PC-9 (cell line): ENCODE data around the gene ADGRL1. TPM values are rescaled to one million over a fixed set of nuclear protein-coding genes. Genes with fewer than 3 reads are reported as not detected.

Source experiments
- BruUV-seq: library from RNA; stranded (reverse); fragments of 400-500 nt; replicated peaks from 2 replicates; lab custom pipeline; 2021; lab: Mats Ljungman, UMichigan
- CTCF ChIA-PET: fragments of 300-600 bp; sonication (Branson Sonifier 250); formaldehyde crosslinking; loops from one replicate; lab custom pipeline; 2022; ENCODE audit warnings: antibody characterized with exemption; lab: Charles Lee
- POLR2A ChIA-PET: fragments of 300-600 bp; sonication (Branson Sonifier 250); formaldehyde crosslinking; loops from one replicate; lab custom pipeline; 2022; ENCODE audit warnings: antibody characterized with exemption; ENCODE audit not compliant: unreplicated experiment; lab: Charles Lee
- DNase-seq, 2 experiments: peaks; one replicate each; pipeline versions ENCODE4 v3.0.0 to v3.0.0-alpha.2; 2015 to 2022; ENCODE audit warnings: mixed read lengths in 1 of 2
- H2AFZ ChIP-seq: fragments of 200-600 bp; sonication (generic); 2 replicates; pipeline ENCODE4 v1.8.1; 2017; ENCODE audit warnings: antibody characterized with exemption
- H3F3A ChIP-seq: fragments of 200-600 bp; sonication (generic); 2 replicates; pipeline ENCODE4 v1.8.1; 2017; ENCODE audit warnings: antibody characterized with exemption, mild to moderate bottlenecking, low read depth; ENCODE audit not compliant: insufficient read depth
- H3K27ac ChIP-seq: fragments of 200-600 bp; sonication (generic); 2 replicates; pipeline ENCODE4 v1.6.1; 2016; ENCODE audit warnings: mixed run types
- H3K27me3 ChIP-seq: fragments of 200-600 bp; sonication (generic); 2 replicates; pipeline ENCODE4 v1.6.1; 2016; ENCODE audit warnings: low read depth, mixed run types; ENCODE audit not compliant: insufficient read depth
- H3K36me3 ChIP-seq: fragments of 200-600 bp; sonication (generic); 2 replicates; pipeline ENCODE4 v1.6.1; 2016; ENCODE audit warnings: low read depth, mixed run types
- H3K4me1 ChIP-seq: fragments of 200-600 bp; sonication (generic); replicated peaks from 2 replicates; pipeline ENCODE4 v1.6.1; 2016; ENCODE audit warnings: mixed run types; ENCODE audit not compliant: insufficient read depth
- H3K4me2 ChIP-seq: fragments of 200-600 bp; sonication (generic); 2 replicates; pipeline ENCODE4 v1.6.1; 2017; ENCODE audit warnings: mixed run types
- H3K4me3 ChIP-seq: fragments of 200-600 bp; sonication (generic); 2 replicates; pipeline ENCODE4 v1.6.1; 2016; ENCODE audit warnings: mixed run types
- H3K79me2 ChIP-seq: fragments of 200-600 bp; sonication (generic); 2 replicates; pipeline ENCODE4 v1.6.1; 2017; ENCODE audit warnings: low read depth, mixed run types
- H3K9me2 ChIP-seq: fragments of 200-600 bp; sonication (generic); 2 replicates; pipeline ENCODE4 v1.8.1; 2017; ENCODE audit warnings: mild to moderate bottlenecking; ENCODE audit not compliant: insufficient read depth
- H3K9me3 ChIP-seq: fragments of 200-600 bp; sonication (generic); 2 replicates; pipeline ENCODE4 v1.8.1; 2016; ENCODE audit warnings: low read depth; ENCODE audit not compliant: insufficient read depth
- H4K20me1 ChIP-seq: fragments of 200-600 bp; sonication (generic); 2 replicates; pipeline ENCODE4 v1.8.1; 2017; ENCODE audit not compliant: insufficient read depth
- CTCF ChIP-seq: fragments of 200-600 bp; sonication (generic); conservative IDR thresholded peaks from 2 replicates; pipeline ENCODE4 v1.6.1; 2017; ENCODE audit warnings: mixed run types, antibody characterized with exemption, mild to moderate bottlenecking, moderate library complexity
- EZH2 ChIP-seq: fragments of 200-600 bp; sonication (generic); IDR thresholded peaks from 2 replicates; pipeline ENCODE4 v1.8.0; 2017; ENCODE audit warnings: antibody characterized with exemption, low read depth
- intact Hi-C: fragments of 100-400 bp; cut with micrococcal nuclease; formaldehyde crosslinking; loops from one replicate; pipeline ENCODE4 v1.10.0; 2022; ENCODE audit not compliant: unreplicated experiment
- total RNA-seq: library from RNA; stranded (reverse); gene quantifications from 2 replicates; pipeline ENCODE4 v1.2.3, GENCODE V29; 2021

Gene ADGRL1
- total RNA-seq, 1 experiment from 2014 or later = 31.5 TPM

- Histone ChIP-seq H4K20me1 (no peaks in the 10 kb centered on the region), H3F3A (peaks cover 44% of the 10 kb centered on the region), H3K79me2 (peaks cover 38% of the 10 kb centered on the region), H3K9me2 (no peaks in the 10 kb centered on the region), H3K27ac (no peak overlapping the region), H3K4me1 (peaks cover 29% of the 10 kb centered on the region), H2AFZ (peak overlapping the region; percentile 84), H3K27me3 (no peaks in the 10 kb centered on the region), H3K36me3 (no peaks in the 10 kb centered on the region), H3K4me2 (peak overlapping the region; percentile 88), H3K9me3 (no peaks in the 10 kb centered on the region), H3K4me3 (peak overlapping the region; percentile 65)
- TF ChIP-seq EZH2 = no peak
- TF ChIP-seq CTCF = no peak
- CTCF ChIA-PET = interaction anchor here (0.5 to 1.2 kb wide), 13 partner anchors 13 to 1096 kb away, joined by 3 to 9 read pairs (median 5); partner anchors contain the start of genes ADGRE5, EPHX3 and ZNF333
- BruUV-seq = no TSS peak
- intact Hi-C loops = loop anchor here (1.0 to 10.0 kb wide), 9 partner anchors 55 to 1016 kb away; partner anchors contain the start of genes DNAJB1, NDUFB7 and PTGER1
- DNase-seq = peak in 1 of 2 experiments; percentile 44
- POLR2A ChIA-PET = interaction anchor here (0.5 to 0.7 kb wide), 7 partner anchors 263 to 1317 kb away, joined by 3 to 7 read pairs (median 4); no protein-coding TSS in a partner anchor
Measured at GRCh38 chr19:14135985-14136508, 69.9 kb downstream of the ADGRL1 start.

GRCh38 chr19:14135355-14135754, 70.6 kb downstream of the ADGRL1 start:
- peak overlapping the region; percentile 65; the same call in 1 of the 2 replicates for H3K4me3 ChIP-seq
- peak overlapping the region; percentile 84 for H2AFZ ChIP-seq
- no peaks in the 10 kb centered on the region for H3K9me2 ChIP-seq
- intact Hi-C loops = loop anchor here (5.0 to 10.0 kb wide), 5 partner anchors 272 to 1017 kb away; partner anchors contain the start of genes DNAJB1 and PTGER1
- peaks cover 40% of the 10 kb centered on the region for H3F3A ChIP-seq
- no peaks in the 10 kb centered on the region for H3K27me3 ChIP-seq
- TSS peak; percentile 40 for BruUV-seq
- H3K36me3 ChIP-seq = no peaks in the 10 kb centered on the region
- DNase-seq = no peak
- H3K79me2 ChIP-seq = peaks cover 38% of the 10 kb centered on the region
- H3K27ac ChIP-seq = no peak overlapping the region
- H3K4me1 ChIP-seq = peaks cover 29% of the 10 kb centered on the region
- POLR2A ChIA-PET = interaction anchor here (0.6 to 0.7 kb wide), 2 partner anchors 339 to 357 kb away, joined by 7 to 9 read pairs; no protein-coding TSS in a partner anchor
- no peaks in the 10 kb centered on the region for H4K20me1 ChIP-seq
- TF ChIP-seq EZH2 = no peak
- no peak for TF ChIP-seq CTCF
- H3K4me2 ChIP-seq = peak overlapping the region; percentile 88
- no peaks in the 10 kb centered on the region for H3K9me3 ChIP-seq
- CTCF ChIA-PET = interaction anchor here (0.6 kb wide), 2 partner anchors 113 to 255 kb away, joined by 3 to 6 read pairs; no protein-coding TSS in a partner anchor

- H3K79me2 ChIP-seq = no peaks in the 10 kb centered on the region
- H2AFZ ChIP-seq = no peak overlapping the region
- BruUV-seq = no TSS peak
- no peaks in the 10 kb centered on the region for H3K27me3 ChIP-seq
- H3K27ac ChIP-seq = no peak overlapping the region
- POLR2A ChIA-PET = no interaction called here
- H3K36me3 ChIP-seq = no peaks in the 10 kb centered on the region
- H3K4me2 ChIP-seq = no peak overlapping the region
- CTCF ChIA-PET = interaction anchor here (0.6 kb wide), 1 partner anchor 12 kb away, joined by 8 read pairs; no protein-coding TSS in a partner anchor
- H4K20me1 ChIP-seq = no peaks in the 10 kb centered on the region
- intact Hi-C loops = no loop called here
- no peak overlapping the region for H3K4me3 ChIP-seq
- no peaks in the 10 kb centered on the region for H3K4me1 ChIP-seq
- peaks cover 22% of the 10 kb centered on the region; the same call in 1 of the 2 replicates for H3F3A ChIP-seq
- TF ChIP-seq CTCF = no peak
- no peak for TF ChIP-seq EZH2
- DNase-seq = no peak
- H3K9me2 ChIP-seq = no peaks in the 10 kb centered on the region
- no peaks in the 10 kb centered on the region for H3K9me3 ChIP-seq
Measured at GRCh38 chr19:14127929-14128509, 78.0 kb downstream of the ADGRL1 start.
